ENCODE results near the gene IKZF1.

Gene IKZF1

DNA sequence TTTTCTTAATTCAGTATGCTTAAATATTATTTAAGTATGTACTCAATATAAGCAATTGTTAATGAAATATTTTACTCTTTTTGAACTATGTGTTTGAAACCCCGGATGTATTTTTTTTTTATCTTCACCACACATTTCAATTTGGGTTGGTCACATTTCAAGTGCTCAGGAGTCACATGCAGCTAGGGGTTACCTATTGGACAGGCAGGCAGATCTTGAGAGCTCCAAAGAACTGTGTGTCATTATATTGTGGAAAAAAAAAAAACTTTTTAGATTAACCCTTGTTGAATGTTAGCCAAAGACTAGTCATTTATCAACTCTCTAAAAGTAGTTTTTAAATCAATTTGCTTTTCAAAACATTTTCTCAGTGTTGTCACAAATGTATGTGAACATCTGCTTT, 37.2 kb downstream of the IKZF1 start:
- no peak overlapping the region for H3K27ac ChIP-seq (ENCODE audit: low read depth, low read length)
- H3K4me1 ChIP-seq (ENCODE audit: insufficient read depth, low read length), result no peaks in the 10 kb centered on the region
- no peaks in the 10 kb centered on the region for H3K36me3 ChIP-seq (ENCODE audit: insufficient read depth, low read length)

DNA sequence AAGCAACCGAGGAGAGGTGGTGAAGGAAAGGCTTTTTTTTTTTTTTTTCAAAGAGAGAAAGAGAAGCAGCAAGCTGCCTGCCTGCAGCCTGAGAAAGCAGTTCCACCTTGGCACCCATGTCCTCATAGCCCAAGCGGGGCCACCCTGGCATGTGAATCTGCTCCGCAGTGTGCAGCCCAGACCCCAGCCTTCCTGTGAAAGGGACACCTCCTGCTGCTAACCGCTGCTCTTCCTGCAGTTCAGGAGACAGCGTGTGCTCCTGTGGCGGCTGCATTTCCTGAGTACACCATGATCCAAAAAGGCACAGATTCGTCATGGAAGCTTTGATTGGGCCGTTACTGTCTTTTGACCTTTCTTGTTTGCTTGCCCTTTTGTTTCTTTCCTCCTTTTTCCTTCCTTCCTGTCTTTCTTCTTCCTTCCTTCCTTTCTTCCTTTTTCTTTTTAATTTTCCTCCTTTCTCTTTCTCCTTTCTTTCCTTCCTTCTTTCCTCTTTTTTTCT, 38.1 kb downstream of the IKZF1 start:
- no peak overlapping the region for H3K4me3 ChIP-seq (ENCODE audit: low read depth in 1 of 2, low read length in 2 of 2)
- no peak overlapping the region for H3K27ac ChIP-seq (ENCODE audit: low read depth, low read length)
- no peaks in the 10 kb centered on the region for H3K9me3 ChIP-seq (ENCODE audit: low read length)
- H3K36me3 ChIP-seq (ENCODE audit: insufficient read depth, low read length), result no peaks in the 10 kb centered on the region
- H3K4me1 ChIP-seq (ENCODE audit: insufficient read depth, low read length), result no peaks in the 10 kb centered on the region
- no peak overlapping the region for H3K9ac ChIP-seq (ENCODE audit: low read length)
- H3K27me3 ChIP-seq (ENCODE audit: control insufficient read depth in 1 of 2, insufficient read depth in 2 of 2, low read length in 2 of 2), result no peaks in the 10 kb centered on the region

More for the DNA sequence above, 37.2 kb downstream of the IKZF1 start:
- no peaks in the 10 kb centered on the region for H3K9me3 ChIP-seq (ENCODE audit: low read length)
- no peaks in the 10 kb centered on the region for H3K27me3 ChIP-seq (ENCODE audit: control insufficient read depth in 1 of 2, insufficient read depth in 2 of 2, low read length in 2 of 2)
- no peak overlapping the region for H3K9ac ChIP-seq (ENCODE audit: low read length)
- H3K4me3 ChIP-seq (ENCODE audit: low read depth in 1 of 2, low read length in 2 of 2), result no peak overlapping the region

DNA sequence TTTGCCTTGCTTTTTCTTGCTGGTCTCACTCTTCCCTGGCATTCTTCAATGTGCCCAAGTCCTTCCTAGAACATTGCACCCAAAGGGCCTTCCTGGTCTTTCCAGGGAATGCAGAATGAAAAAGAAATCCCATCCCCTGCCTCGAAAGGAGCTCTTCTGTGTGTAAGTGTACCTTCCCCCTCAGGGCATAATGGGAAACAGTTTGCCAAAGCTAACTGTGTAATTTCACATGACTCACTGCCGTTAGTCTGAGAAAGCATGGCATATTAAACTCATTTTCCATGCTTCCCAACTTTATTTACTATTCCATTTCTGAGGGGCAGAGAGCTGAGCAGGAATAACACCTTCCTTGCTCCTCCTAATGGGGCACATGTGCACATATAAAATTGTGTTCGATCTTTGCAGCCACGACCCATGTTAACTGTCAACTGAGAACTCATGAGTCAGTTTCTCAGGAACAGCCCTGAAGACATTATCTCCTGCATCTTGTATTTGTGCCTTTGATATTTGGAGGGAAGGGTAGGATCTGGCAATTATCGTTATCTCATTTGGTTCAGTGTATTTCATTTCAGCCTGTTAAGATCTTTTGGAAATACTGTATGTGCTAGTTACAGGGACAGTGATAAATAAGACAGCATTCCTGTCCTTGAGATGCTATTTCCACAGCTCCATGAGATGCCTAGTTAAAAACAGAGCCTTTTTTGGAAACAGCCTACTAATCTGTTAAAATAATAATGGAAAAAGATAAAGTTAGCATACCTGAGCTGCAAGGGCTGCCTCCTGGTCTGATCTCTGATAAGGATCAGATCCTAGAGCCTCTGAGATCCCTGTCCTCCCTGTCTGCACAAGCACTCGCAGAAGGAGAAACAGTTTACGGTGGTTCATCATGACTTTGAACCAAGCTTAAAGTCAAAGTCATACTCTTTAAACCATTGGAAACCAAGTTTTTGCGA, 42.3 kb downstream of the IKZF1 start:
- Histone ChIP-seq H3K27me3 (ENCODE audit: control insufficient read depth in 1 of 2, insufficient read depth in 2 of 2, low read length in 2 of 2) (no peaks in the 10 kb centered on the region), H3K36me3 (ENCODE audit: insufficient read depth, low read length) (no peaks in the 10 kb centered on the region), H3K9ac (ENCODE audit: low read length) (no peak overlapping the region), H3K4me3 (ENCODE audit: low read depth in 1 of 2, low read length in 2 of 2) (no peak overlapping the region), H3K4me1 (ENCODE audit: insufficient read depth, low read length) (no peaks in the 10 kb centered on the region), H3K9me3 (ENCODE audit: low read length) (no peaks in the 10 kb centered on the region), H3K27ac (ENCODE audit: low read depth, low read length) (no peak overlapping the region)

DNA sequence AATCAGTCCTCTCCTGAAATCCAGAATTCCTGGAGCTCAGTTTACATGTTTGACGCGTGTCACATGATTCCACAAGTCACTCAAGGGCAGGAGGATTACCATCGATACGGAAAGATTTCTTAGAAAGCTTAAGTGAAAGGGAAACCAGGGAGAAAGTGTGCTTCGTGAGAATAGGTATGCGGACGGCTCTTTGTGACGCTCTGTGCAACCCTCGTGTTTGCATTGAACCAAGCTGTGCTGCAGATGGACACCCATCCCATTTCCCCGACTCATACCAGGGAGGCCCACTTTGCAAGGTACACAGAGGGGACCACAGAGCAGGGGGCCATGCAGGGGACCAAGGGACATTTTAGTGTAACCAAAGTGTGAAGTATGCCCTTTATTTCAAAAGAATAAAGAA, 43.2 kb downstream of the IKZF1 start:
- no peaks in the 10 kb centered on the region for H3K9me3 ChIP-seq (ENCODE audit: low read length)
- no peak overlapping the region for H3K27ac ChIP-seq (ENCODE audit: low read depth, low read length)
- no peak overlapping the region for H3K4me3 ChIP-seq (ENCODE audit: low read depth in 1 of 2, low read length in 2 of 2)
- H3K27me3 ChIP-seq (ENCODE audit: control insufficient read depth in 1 of 2, insufficient read depth in 2 of 2, low read length in 2 of 2), result no peaks in the 10 kb centered on the region
- no peak overlapping the region for H3K9ac ChIP-seq (ENCODE audit: low read length)
- H3K4me1 ChIP-seq (ENCODE audit: insufficient read depth, low read length), result no peaks in the 10 kb centered on the region
- H3K36me3 ChIP-seq (ENCODE audit: insufficient read depth, low read length), result no peaks in the 10 kb centered on the region

DNA sequence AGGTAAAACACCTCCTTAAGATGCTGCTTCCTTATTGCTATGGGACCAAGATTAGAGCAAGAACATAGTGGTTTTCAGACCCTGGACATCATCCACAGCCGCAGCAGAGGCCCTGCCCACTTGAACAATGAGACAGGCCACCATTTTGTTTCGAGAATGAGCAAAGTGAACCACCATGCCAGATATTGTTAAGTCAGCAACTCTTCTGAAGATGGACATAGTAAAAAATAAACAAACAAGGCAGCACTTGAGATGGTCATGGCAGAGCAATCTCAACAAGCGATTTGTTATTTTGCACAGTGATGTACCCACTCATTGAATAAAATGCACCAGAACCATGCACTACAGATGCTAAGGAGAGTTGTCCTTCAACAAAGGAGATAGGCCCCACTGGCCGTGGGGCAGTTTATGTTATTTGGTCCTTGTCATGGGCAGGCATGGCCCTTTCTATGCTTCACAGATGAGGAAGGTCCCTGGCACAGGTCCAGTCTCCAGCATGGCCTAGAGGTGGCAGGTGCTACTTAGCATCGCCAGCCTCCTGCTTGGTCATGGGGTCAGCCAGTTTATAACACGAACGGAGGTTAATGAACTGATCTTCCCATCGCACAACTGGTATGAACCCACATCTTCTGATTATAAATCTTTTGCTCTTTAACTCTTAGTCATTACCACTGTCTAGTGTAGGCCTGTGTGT, 44.1 kb downstream of the IKZF1 start:
- no peaks in the 10 kb centered on the region for H3K9me3 ChIP-seq (ENCODE audit: low read length)
- H3K36me3 ChIP-seq (ENCODE audit: insufficient read depth, low read length), result no peaks in the 10 kb centered on the region
- H3K27me3 ChIP-seq (ENCODE audit: control insufficient read depth in 1 of 2, insufficient read depth in 2 of 2, low read length in 2 of 2), result no peaks in the 10 kb centered on the region
- H3K4me3 ChIP-seq (ENCODE audit: low read depth in 1 of 2, low read length in 2 of 2), result no peak overlapping the region
- H3K4me1 ChIP-seq (ENCODE audit: insufficient read depth, low read length), result no peaks in the 10 kb centered on the region
- no peak overlapping the region for H3K9ac ChIP-seq (ENCODE audit: low read length)
- no peak overlapping the region for H3K27ac ChIP-seq (ENCODE audit: low read depth, low read length)

DNA sequence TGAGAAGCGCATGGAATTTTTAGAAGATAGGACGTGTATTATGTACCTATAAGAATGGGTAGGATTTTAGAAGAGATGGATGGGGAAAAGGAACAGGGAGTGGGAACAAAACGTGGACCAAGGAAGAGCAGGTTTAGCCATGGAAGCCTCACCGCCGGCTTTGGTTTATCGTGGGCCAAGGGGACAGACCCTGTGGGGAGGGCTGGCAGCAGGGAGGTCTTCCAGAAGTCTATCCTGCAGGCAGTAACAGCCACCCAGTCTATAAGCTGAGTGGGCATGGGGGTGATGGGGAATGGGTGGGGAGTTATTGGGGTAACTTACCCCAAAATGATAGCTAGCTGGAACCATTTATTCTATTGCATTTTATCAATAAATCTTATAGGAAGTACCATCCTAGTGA, 44.9 kb downstream of the IKZF1 start:
- Histone ChIP-seq H3K27ac (ENCODE audit: low read depth, low read length) (no peak overlapping the region), H3K27me3 (ENCODE audit: control insufficient read depth in 1 of 2, insufficient read depth in 2 of 2, low read length in 2 of 2) (no peaks in the 10 kb centered on the region), H3K9me3 (ENCODE audit: low read length) (no peaks in the 10 kb centered on the region), H3K9ac (ENCODE audit: low read length) (no peak overlapping the region), H3K4me1 (ENCODE audit: insufficient read depth, low read length) (no peaks in the 10 kb centered on the region), H3K36me3 (ENCODE audit: insufficient read depth, low read length) (no peaks in the 10 kb centered on the region), H3K4me3 (ENCODE audit: low read depth in 1 of 2, low read length in 2 of 2) (no peak overlapping the region)

DNA sequence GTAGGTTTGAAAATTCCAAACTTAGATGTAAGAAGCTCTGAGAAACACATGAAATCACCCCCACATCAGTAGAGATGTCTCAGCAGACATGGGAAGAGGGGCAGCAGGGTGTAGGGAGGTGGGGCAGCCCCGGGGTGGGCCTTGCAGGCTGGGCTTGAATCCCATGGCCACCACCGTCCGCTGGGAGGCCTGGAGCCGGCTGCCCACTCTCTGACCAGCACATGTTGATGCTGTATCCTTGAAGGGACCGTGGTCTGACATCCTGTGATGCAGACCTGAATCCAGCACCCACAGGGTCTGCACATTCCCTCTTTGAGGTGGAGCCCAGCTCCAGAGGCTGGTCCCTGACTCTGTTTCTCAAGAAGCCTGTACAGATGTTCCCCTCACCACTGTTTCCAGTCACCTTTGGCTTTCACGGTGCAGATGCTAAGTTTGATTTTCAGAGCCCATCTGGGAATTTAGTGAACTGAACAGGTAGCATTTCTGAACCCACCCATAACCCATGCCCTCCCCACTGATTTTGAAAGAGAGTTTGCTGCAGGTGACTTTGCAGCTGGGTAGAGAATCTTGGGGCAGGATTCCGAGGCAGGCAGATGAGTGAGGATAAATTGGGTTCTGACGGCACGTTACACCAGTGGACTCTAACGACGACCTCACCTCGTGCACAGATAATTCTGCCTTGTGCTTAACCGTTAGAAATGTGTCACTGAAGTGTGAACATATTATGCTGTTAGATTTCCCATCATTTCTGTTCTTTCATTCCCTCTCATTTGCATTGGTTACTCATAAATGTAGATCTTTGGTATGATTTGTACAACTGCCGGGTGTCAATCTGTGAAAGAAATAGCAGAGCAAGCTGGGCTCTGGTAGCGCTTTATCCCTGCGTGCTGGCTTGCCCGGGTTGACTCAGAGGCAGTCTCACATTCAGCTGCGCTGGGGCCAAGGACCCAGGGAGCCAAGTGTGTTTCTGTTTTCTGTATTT, 45.7 kb downstream of the IKZF1 start:
- no peak overlapping the region for H3K4me3 ChIP-seq (ENCODE audit: low read depth in 1 of 2, low read length in 2 of 2)
- no peaks in the 10 kb centered on the region for H3K9me3 ChIP-seq (ENCODE audit: low read length)
- H3K27me3 ChIP-seq (ENCODE audit: control insufficient read depth in 1 of 2, insufficient read depth in 2 of 2, low read length in 2 of 2), result no peaks in the 10 kb centered on the region
- no peak overlapping the region for H3K27ac ChIP-seq (ENCODE audit: low read depth, low read length)
- no peak overlapping the region for H3K9ac ChIP-seq (ENCODE audit: low read length)
- H3K4me1 ChIP-seq (ENCODE audit: insufficient read depth, low read length), result no peaks in the 10 kb centered on the region
- H3K36me3 ChIP-seq (ENCODE audit: insufficient read depth, low read length), result no peaks in the 10 kb centered on the region

DNA sequence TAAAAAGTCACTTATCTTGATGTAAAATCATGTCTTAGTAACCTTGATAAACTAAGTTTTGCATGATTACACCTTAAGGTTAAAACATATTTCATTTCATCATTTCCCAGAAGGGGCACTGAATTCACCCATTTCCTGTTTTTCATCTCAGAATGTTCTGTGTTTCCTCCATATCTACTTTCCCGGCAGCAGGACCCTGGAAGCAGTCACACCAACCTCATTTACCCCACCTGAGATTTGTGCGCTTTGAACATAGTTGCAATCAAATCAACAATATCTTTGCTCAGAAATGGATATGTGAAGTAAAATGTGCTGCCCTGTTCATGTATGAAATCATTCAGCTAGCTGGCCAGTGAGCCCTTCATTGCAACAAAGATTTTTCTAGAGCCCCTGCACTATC, 46.8 kb downstream of the IKZF1 start:
- Histone ChIP-seq H3K4me3 (ENCODE audit: low read depth in 1 of 2, low read length in 2 of 2) (no peak overlapping the region), H3K4me1 (ENCODE audit: insufficient read depth, low read length) (no peaks in the 10 kb centered on the region), H3K27ac (ENCODE audit: low read depth, low read length) (no peak overlapping the region), H3K27me3 (ENCODE audit: control insufficient read depth in 1 of 2, insufficient read depth in 2 of 2, low read length in 2 of 2) (no peaks in the 10 kb centered on the region), H3K36me3 (ENCODE audit: insufficient read depth, low read length) (no peaks in the 10 kb centered on the region), H3K9ac (ENCODE audit: low read length) (no peak overlapping the region), H3K9me3 (ENCODE audit: low read length) (no peaks in the 10 kb centered on the region)

DNA sequence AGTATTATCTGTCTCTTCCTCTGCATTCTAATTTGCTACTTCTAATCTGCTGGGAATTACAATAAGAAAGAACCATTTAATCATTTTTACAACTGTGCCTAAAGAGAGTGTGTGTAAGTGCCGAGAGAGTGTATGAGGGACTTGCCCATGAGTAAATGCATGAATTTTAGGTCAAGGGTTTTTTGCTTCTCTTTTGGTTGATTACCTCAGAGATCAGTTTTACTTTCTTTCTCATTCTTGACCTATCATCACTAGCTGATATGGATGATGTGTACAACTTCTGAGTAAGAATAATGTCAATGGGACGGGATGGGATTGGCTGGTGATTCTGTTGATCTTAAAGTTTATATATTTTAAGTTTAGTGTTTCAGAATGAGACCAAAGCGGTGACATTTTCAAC, 47.8 kb downstream of the IKZF1 start:
- Histone ChIP-seq H3K27me3 (ENCODE audit: control insufficient read depth in 1 of 2, insufficient read depth in 2 of 2, low read length in 2 of 2) (no peaks in the 10 kb centered on the region), H3K9me3 (ENCODE audit: low read length) (no peaks in the 10 kb centered on the region), H3K27ac (ENCODE audit: low read depth, low read length) (no peak overlapping the region), H3K4me3 (ENCODE audit: low read depth in 1 of 2, low read length in 2 of 2) (no peak overlapping the region), H3K9ac (ENCODE audit: low read length) (no peak overlapping the region), H3K36me3 (ENCODE audit: insufficient read depth, low read length) (no peaks in the 10 kb centered on the region), H3K4me1 (ENCODE audit: insufficient read depth, low read length) (no peaks in the 10 kb centered on the region)

DNA sequence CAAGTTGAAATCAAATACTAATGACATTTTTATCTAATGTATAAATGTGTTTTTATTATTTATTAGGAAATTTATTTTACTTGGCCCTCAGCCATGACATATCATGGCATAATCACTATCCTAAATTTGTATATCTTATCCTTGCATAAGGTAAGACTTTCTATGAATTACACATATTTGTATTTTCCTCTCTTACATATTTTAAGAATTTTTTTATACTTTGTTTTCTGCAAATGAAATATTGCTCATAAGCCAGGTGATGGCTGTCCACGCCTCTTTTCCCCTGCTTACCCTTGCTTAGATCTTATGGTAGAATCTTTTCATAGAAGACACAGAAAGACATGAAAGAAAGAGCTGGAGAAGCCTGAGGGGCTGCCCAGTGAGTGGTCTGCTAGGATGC, 48.2 kb downstream of the IKZF1 start:
- Histone ChIP-seq H3K27me3 (ENCODE audit: control insufficient read depth in 1 of 2, insufficient read depth in 2 of 2, low read length in 2 of 2) (no peaks in the 10 kb centered on the region), H3K36me3 (ENCODE audit: insufficient read depth, low read length) (no peaks in the 10 kb centered on the region), H3K4me1 (ENCODE audit: insufficient read depth, low read length) (no peaks in the 10 kb centered on the region), H3K9ac (ENCODE audit: low read length) (no peak overlapping the region), H3K9me3 (ENCODE audit: low read length) (no peaks in the 10 kb centered on the region), H3K4me3 (ENCODE audit: low read depth in 1 of 2, low read length in 2 of 2) (no peak overlapping the region), H3K27ac (ENCODE audit: low read depth, low read length) (no peak overlapping the region)

DNA sequence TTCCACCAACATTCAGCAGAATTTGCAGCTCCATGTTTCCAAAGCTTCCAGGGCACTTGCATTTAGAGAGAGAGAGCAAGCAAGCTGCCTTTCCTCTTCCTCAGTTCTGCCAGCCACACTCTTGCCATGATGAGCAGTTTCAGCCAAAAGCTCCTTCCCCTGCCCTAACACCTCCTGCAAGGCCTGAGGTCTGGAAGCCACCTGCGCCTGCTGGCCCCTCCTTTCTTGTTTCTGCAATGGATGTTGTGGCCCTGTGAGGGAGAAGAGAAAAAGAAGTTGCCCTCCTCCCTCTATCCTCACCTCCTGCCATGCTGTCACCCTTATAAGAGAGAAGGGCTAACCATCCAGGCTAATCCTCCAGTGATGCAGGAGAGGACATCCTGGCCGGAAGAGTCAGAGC, 48.7 kb downstream of the IKZF1 start:
- Histone ChIP-seq H3K9ac (ENCODE audit: low read length) (no peak overlapping the region), H3K27me3 (ENCODE audit: control insufficient read depth in 1 of 2, insufficient read depth in 2 of 2, low read length in 2 of 2) (no peaks in the 10 kb centered on the region), H3K36me3 (ENCODE audit: insufficient read depth, low read length) (no peaks in the 10 kb centered on the region), H3K27ac (ENCODE audit: low read depth, low read length) (no peak overlapping the region), H3K4me1 (ENCODE audit: insufficient read depth, low read length) (no peaks in the 10 kb centered on the region), H3K4me3 (ENCODE audit: low read depth in 1 of 2, low read length in 2 of 2) (no peak overlapping the region), H3K9me3 (ENCODE audit: low read length) (no peaks in the 10 kb centered on the region)
